Suprapubic skin (tissue), 4 donors: Measurements from ENCODE around the gene WDR27. TPM values are rescaled to one million over a fixed set of nuclear protein-coding genes. Genes with fewer than 3 reads are reported as not detected.

Experiments used
- DNase-seq, 2 donors: peaks; one replicate each; pipeline ENCODE4 v3.0.0-alpha.2; 2019; ENCODE audit warnings: low spot score in 2 of 2
- H3K27ac ChIP-seq: fragments of 200-600 bp; sonication (generic); one replicate; pipeline ENCODE4 v1.5.1; 2019
- H3K27me3 ChIP-seq: fragments of 200-600 bp; sonication (generic); one replicate; pipeline ENCODE4 v1.5.1; 2019
- H3K36me3 ChIP-seq: fragments of 200-600 bp; sonication (generic); one replicate; pipeline ENCODE4 v1.5.1; 2019
- H3K4me1 ChIP-seq: fragments of 200-600 bp; sonication (generic); one replicate; pipeline ENCODE4 v1.5.1; 2019
- H3K4me3 ChIP-seq: fragments of 200-600 bp; sonication (generic); one replicate; pipeline ENCODE4 v1.5.1; 2019; ENCODE audit warnings: mild to moderate bottlenecking
- H3K9me3 ChIP-seq: fragments of 200-600 bp; sonication (generic); one replicate; pipeline ENCODE4 v1.5.1; 2019
- CTCF ChIP-seq, 2 donors: fragments of 200-600 bp in 1 of 2; fragments of 450-650 bp in 1 of 2; sonication (generic) in 1 of 2; IDR thresholded peaks; one replicate each; pipeline ENCODE4 v1.5.1; 2016 to 2019; ENCODE audit warnings: antibody characterized with exemption in 2 of 2, mild to moderate bottlenecking in 1 of 2, moderate library complexity in 1 of 2
- EP300 ChIP-seq: sonication (generic); formaldehyde crosslinking; IDR thresholded peaks from one replicate; pipeline ENCODE4 v1.6.1; 2017; ENCODE audit warnings: antibody characterized with exemption
- POLR2A ChIP-seq, 2 donors: fragments of 450-650 bp; IDR thresholded peaks; one replicate each; pipeline ENCODE4 v1.6.1; 2017; ENCODE audit warnings: antibody characterized with exemption in 2 of 2, mild to moderate bottlenecking in 2 of 2, moderate library complexity in 2 of 2
- POLR2AphosphoS5 ChIP-seq, 3 donors: sonication (generic); formaldehyde crosslinking; IDR thresholded peaks; one replicate each; pipeline ENCODE4 v1.6.1; 2017; ENCODE audit warnings: antibody characterized with exemption in 3 of 3
- WGBS: methylation state at CpG from one replicate; pipeline ENCODE4 v1.1.5; 2018; 5-methylcytosine and 5-hydroxymethylcytosine counted together
- total RNA-seq, 4 donors: library from RNA; depleted of rRNA; stranded (reverse); fragments of >200 nt; gene quantifications; one replicate each; pipeline ENCODE4 v1.1.0, GENCODE V29; 2016

The WDR27 gene
- total RNA-seq, 4 donors from 2014 or later: 17.3 to 59.4 (median 26.6) TPM

GRCh38 chr6:169489563-169490245 lies 212.1 kb downstream of the WDR27 start:
- TF ChIP-seq EP300 (no peak), POLR2AphosphoS5 (IDR thresholded peaks at IDR 0.05) (no peak), POLR2A (IDR thresholded peaks at IDR 0.05) (no peak), CTCF (IDR thresholded peaks at IDR 0.05) (no peak)
- peak overlapping the region; percentile 76 for H3K27ac ChIP-seq

GRCh38 chr6:169487579-169488436 lies 214.0 kb downstream of the WDR27 start:
- 72% methylated on average over 5 of the region's 5 CpGs for WGBS
- Histone ChIP-seq H3K27ac (no peak overlapping the region), H3K4me1 (peaks cover 16% of the 10 kb centered on the region), H3K36me3 (no peaks in the 10 kb centered on the region), H3K27me3 (no peaks in the 10 kb centered on the region), H3K4me3 (no peak overlapping the region), H3K9me3 (no peaks in the 10 kb centered on the region)
- no peak for DNase-seq
- TF ChIP-seq CTCF (IDR thresholded peaks at IDR 0.05): peak in 1 of 2 donors; percentile 2
- TF ChIP-seq EP300: no peak

More at GRCh38 chr6:169489563-169490245, 212.1 kb downstream of the WDR27 start:
- H3K36me3 ChIP-seq: no peaks in the 10 kb centered on the region
- H3K27me3 ChIP-seq: no peaks in the 10 kb centered on the region
- WGBS: 83% methylated on average over 8 of the region's 8 CpGs
- H3K4me3 ChIP-seq: no peak overlapping the region
- no peaks in the 10 kb centered on the region for H3K9me3 ChIP-seq
- H3K4me1 ChIP-seq: peaks cover 16% of the 10 kb centered on the region
- no peak for DNase-seq

GRCh38 chr6:169479783-169480495 lies 221.9 kb downstream of the WDR27 start:
- no peak for DNase-seq
- Histone ChIP-seq H3K27ac (no peak overlapping the region), H3K36me3 (no peaks in the 10 kb centered on the region), H3K9me3 (peaks cover 4% of the 10 kb centered on the region), H3K27me3 (no peaks in the 10 kb centered on the region), H3K4me3 (no peak overlapping the region), H3K4me1 (no peaks in the 10 kb centered on the region)
- no peak for TF ChIP-seq CTCF (IDR thresholded peaks at IDR 0.05)
- no peak for TF ChIP-seq POLR2A (IDR thresholded peaks at IDR 0.05)
- no peak for TF ChIP-seq POLR2AphosphoS5 (IDR thresholded peaks at IDR 0.05)
- no peak for TF ChIP-seq EP300
- 94% methylated on average over 28 of the region's 34 CpGs for WGBS

GRCh38 chr6:169474362-169474761 lies 227.5 kb downstream of the WDR27 start:
- Histone ChIP-seq H3K4me3 (no peak overlapping the region), H3K4me1 (no peaks in the 10 kb centered on the region), H3K27ac (no peak overlapping the region), H3K27me3 (no peaks in the 10 kb centered on the region), H3K9me3 (peaks cover 11% of the 10 kb centered on the region), H3K36me3 (no peaks in the 10 kb centered on the region)
- no peak for DNase-seq
- 97% methylated on average over 1 of the region's 1 CpG for WGBS
- TF ChIP-seq POLR2AphosphoS5 (IDR thresholded peaks at IDR 0.05): no peak
- no peak for TF ChIP-seq EP300
- TF ChIP-seq POLR2A (IDR thresholded peaks at IDR 0.05): no peak
- TF ChIP-seq CTCF (IDR thresholded peaks at IDR 0.05): no peak

- no peaks in the 10 kb centered on the region for H3K27me3 ChIP-seq
- H3K27ac ChIP-seq: no peak overlapping the region
- WGBS: 95% methylated on average over 1 of the region's 1 CpG
- TF ChIP-seq EP300 (no peak), POLR2AphosphoS5 (IDR thresholded peaks at IDR 0.05) (no peak), POLR2A (IDR thresholded peaks at IDR 0.05) (no peak), CTCF (IDR thresholded peaks at IDR 0.05) (no peak)
- no peaks in the 10 kb centered on the region for H3K4me1 ChIP-seq
- peaks cover 11% of the 10 kb centered on the region for H3K9me3 ChIP-seq
- no peak overlapping the region for H3K4me3 ChIP-seq
- no peaks in the 10 kb centered on the region for H3K36me3 ChIP-seq
- no peak for DNase-seq
Measured at GRCh38 chr6:169473663-169474062, 228.2 kb downstream of the WDR27 start.
